NCI-H446 treated with DMSO at 0.1 percent for 48 hours (cell line): Measurements from ENCODE around the gene TOMM6.
"Not testable (repeated sequence)": the region's sequence is repeated elsewhere in the genome, so short reads cannot be mapped to it uniquely, and the experiment has no call there.

Source experiments
- DNase-seq: peaks from one replicate; lab custom pipeline; 2025; lab: John Stamatoyannopoulos, UW

The TOMM6 gene

GRCh38 chr6:41785689-41786450 lies 1.6 kb upstream of the TOMM6 start:
- no peak for DNase-seq

DNA sequence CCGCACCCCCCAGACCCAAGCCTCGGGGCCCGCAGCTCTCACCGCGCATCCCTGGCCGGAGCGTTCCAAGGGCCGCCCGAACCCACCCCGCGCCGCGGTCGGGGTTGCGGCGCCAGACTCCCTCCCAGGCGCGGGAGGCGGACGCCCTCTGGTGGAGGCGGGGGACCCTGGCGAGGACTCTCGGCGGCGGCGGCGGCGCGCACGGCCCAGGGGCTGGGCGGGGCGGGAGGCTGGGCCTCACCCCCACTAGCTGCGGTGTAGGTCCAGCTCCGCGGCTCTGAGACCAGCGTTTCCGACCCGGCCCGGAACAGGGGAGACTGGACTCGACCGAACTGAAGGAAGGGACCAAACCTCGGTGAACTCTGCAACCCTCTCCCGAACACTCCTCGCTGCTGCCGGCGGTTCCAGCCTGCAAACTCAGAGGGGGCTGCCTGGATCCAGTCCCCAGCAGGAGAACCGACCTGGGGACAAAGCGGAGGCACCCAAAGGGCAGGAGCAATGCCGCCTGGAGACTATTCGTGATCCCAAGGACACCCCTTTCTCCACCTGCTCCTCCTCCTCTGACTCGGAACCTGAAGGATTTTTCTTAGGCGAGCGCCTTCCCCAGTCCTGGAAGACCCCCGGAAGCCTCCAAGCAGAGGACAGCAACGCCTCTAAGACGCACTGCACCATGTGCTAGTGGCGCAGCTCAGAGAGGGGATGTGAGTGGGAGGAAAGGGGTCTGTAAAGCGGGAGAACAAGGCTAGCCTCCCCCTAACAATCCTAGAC lies 859 bp upstream of the TOMM6 start:
- peak; percentile 36 for DNase-seq

- DNase-seq, result no peak
Measured at GRCh38 chr6:41789390-41789724, 1.9 kb downstream of the TOMM6 start.

DNA sequence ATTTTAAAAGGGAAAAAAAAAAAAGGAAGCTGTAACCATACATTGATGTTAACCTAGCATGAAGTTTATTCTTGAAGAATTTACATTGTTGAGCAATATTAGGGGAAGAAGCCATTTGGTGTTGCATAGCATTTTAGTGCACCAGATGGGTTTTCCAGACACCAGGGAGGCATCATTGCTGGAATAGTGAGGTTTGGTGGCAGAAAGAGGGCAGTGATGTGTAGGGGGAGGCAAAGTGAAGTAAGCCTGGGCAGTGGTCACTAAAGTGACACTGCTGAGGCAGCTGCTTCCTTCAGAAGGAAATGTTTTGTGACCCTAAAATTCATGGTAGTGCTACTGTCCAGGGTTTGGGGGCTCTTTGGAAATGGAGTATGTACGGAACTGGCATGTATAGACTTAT lies 2.6 kb downstream of the TOMM6 start:
- no peak for DNase-seq

GRCh38 chr6:41791305-41791704 lies 3.8 kb downstream of the TOMM6 start:
- DNase-seq, result no peak

DNA sequence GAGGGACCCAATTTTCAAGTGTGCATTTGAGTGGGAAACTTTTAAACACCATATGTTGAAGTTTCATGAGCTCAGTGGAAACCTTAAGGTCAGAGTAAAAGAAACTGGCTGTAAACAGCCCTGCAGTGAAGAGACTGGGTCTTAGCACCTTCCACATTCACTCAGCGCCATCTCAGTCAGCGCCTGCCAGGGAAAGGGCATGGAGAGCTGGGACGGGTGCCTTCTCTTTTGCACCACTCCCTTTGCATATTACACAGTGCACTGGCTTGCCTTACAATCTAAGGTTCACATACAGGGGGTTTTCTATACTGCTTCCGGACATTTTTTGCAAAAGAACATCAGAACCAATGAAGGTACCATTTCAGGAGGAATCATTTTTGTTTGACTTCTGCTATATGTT lies 4.5 kb downstream of the TOMM6 start:
- no peak for DNase-seq

GRCh38 chr6:41796474-41796873 lies 9.0 kb downstream of the TOMM6 start:
- DNase-seq, result no peak

GRCh38 chr6:41798901-41799558 lies 11.5 kb downstream of the TOMM6 start:
- no peak for DNase-seq

DNA sequence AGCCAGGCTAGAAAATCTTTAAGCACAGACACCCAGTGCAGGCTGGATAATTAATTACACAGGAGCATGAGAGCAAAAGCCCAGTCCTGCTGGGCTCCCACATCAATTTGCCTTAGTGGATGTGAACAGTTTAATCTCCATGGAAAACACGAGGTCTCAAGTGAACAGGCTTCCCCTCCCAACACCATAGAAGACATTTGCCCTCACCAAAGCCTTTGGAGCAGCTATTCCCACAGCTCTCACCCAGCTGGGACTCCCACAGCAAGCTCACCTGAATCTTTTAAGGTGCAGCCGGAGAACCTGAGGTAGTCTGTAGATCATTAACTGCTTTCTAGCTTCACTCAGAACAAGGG lies 12.0 kb downstream of the TOMM6 start:
- no peak for DNase-seq

DNA sequence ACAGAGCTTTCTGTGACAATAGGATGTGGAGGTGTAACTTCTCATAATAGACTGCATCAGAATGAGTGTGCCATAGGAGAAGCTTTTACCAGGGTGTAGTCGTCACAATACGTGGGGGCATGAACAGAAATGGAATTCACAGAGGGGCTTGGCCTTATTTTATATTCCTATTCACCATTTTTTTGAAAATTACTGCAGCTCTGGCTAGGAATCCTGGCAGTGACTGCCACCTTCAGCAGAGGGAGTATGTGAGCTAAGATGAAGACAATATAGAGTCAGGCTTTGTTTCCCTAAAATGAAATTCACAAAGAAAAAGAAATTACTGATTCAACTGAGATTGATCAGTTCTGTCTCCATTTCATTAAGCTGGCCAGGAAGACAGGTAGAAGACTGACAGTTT lies 13.9 kb downstream of the TOMM6 start:
- no peak for DNase-seq

DNA sequence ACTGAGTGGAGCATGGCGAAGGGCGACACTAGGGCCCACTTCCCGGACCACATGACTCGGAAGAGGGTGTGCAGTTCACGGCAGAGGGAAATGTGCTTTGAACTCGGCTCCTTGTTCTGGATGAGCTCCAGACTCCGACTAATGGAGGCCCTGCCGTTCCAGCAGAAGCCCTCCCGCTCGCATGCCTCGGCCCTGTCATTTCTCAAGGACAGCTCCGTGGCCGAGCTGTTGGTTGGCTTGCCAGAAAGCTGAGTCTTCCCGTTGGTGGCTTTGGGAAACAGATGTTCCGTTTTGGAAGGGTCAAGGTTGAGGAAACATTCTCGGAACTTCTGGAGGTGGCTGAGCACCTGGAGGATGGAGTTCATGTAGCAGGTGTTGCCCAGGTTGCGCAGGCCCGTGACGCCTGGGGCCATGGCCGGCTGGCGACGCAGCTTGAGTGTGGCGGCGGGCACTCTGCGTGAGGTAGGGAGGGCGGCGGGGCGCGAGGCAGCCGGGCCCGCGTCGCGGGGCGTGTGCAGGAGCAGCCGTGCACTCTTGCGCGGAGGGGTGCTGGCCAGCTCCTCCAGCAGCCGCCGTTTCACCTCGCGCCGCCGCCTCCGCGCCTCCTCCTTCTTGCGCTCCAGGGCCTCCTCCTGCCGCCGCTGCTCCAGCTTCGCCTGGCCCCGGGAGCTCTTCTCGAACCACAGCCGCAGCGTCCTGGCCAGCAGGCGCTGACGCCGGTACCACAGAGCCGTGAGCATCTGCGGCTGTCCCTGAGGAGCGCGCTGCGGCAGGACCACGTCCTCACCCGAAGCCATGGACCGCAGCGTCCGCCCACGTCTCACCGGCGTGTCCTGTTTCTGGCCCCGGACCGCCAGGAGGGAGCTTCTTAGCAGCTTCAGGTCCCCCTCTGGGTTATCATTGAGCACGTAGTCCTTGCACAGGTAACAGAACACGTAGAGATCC lies 18.6 kb downstream of the TOMM6 start:
- no peak for DNase-seq

GRCh38 chr6:41811095-41811494 lies 23.6 kb downstream of the TOMM6 start:
- no peak for DNase-seq

DNA sequence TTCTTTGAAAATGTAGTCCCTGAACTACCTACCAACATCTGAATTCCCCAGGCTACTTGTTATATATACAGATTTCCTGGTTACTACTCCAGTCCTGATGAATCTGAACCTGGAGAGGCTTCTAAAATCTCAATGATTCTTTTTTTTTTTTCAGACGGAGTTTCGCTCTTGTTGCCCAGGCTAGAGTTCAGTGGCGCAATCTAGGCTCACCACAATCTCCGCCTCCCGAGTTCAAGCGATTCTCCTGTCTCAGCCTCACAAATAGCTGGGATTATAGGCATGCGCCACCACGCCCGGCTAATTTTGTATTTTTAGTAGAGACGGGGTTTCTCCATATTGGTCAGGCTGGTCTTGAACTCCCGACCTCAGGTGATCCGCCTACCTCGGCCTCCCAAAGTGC lies 24.5 kb downstream of the TOMM6 start:
- not testable (repeated sequence) for DNase-seq

DNA sequence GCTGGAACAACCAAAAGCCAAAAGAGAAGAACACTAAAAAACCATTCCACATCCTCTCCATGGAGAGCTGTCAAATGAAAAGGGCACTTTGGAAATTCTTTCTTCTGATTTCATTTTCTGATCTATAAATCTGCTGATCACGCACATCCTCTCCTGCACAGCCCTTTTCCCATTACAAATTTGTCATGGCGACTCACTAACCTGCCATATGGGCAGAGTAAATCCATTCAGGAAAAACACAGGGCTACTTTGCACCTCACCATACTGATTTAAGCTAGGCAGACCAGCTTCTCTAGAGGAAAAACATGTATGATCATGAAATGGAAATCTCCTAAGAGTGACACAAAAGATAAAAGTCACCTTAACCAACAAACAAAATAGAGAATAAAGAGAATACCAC lies 26.0 kb downstream of the TOMM6 start:
- DNase-seq, result no peak

GRCh38 chr6:41813956-41814355 lies 26.5 kb downstream of the TOMM6 start:
- no peak for DNase-seq

DNA sequence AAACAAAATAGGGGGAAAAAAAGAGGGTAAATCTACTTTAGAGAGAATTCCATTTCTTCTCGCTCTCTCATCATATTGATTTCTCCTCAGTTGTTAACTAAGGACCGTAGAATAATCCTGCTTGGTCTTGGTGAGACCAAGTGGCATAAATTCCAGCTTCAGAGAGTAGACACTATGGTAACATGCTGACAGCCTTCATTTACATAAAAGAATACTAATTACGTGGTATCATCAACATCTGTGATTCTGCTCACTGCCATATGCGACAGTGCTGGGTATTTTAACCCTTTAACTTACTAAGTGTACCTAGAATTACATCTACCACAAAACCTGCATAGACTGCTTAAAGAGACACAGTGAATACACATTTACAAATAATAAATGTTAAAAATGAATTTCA lies 27.1 kb downstream of the TOMM6 start:
- DNase-seq, result no peak

DNA sequence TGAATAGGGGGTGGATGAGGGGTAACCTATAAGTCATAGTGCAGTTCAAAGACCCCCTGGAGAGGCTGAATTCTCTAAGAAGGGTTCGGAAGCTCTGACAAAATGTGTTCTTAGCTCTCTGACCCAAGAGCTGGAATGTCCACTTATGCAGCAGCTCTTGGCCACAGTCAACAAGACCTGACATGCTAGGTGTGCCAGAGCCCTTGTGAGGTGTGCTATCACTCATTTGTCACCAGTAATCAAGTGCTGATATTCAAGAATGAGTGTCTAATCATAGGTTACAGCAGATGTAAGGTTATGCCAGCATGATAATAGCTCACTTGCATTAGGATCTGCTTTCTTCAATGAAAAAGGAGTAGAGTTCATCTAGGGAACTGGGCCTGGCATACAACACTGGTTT lies 28.1 kb downstream of the TOMM6 start:
- no peak for DNase-seq

GRCh38 chr6:41818271-41819054 lies 31.0 kb downstream of the TOMM6 start:
- DNase-seq, result no peak

DNA sequence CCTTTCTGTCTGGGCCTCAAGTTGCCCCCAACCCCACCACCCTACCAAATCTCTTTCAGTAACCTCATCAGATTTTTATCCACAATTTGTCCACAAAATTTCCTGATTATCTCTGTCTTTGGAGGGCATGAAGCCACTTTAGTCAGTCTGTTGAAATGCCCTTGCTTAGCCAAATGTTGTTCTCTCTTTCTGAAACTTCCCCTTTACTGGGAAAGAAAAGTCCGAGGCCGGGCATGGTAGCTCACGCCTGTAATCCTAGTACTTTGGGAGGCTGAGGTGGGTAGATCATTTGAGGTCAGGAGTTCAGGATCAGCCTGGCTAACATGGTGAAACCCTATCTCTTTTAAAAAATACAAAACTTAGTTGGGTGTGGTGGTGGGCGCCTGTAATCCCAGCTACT lies 33.8 kb downstream of the TOMM6 start:
- DNase-seq, result no peak

GRCh38 chr6:41822021-41822420 lies 34.5 kb downstream of the TOMM6 start:
- no peak for DNase-seq

- DNase-seq, result no peak
Measured at GRCh38 chr6:41823178-41823577, 35.7 kb downstream of the TOMM6 start.
